ENCODE results near the gene GALNS.

Gene GALNS

DNA sequence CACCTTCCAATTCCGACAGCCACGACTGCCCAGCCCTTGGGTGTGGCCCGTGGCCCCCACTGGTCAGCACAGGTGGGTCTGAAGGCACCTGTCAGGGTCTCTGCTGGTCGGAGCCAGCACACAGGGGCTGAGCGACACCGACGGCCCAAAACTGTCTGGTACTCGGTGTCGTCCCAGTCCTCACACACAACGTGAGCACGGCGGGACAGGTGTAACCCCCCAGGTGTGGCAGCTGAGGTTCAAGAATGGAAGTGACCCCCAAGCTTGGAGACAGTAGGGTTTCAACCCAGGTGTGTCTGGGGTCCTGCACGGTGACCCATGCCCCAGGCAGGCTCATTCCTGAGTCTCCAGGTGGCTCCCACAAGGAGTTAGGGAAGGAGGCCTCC lies 1.0 kb downstream of the GALNS start:
- DNase-seq (ENCODE audit: low read depth), result no peak
- TF ChIP-seq, protein P1, sequence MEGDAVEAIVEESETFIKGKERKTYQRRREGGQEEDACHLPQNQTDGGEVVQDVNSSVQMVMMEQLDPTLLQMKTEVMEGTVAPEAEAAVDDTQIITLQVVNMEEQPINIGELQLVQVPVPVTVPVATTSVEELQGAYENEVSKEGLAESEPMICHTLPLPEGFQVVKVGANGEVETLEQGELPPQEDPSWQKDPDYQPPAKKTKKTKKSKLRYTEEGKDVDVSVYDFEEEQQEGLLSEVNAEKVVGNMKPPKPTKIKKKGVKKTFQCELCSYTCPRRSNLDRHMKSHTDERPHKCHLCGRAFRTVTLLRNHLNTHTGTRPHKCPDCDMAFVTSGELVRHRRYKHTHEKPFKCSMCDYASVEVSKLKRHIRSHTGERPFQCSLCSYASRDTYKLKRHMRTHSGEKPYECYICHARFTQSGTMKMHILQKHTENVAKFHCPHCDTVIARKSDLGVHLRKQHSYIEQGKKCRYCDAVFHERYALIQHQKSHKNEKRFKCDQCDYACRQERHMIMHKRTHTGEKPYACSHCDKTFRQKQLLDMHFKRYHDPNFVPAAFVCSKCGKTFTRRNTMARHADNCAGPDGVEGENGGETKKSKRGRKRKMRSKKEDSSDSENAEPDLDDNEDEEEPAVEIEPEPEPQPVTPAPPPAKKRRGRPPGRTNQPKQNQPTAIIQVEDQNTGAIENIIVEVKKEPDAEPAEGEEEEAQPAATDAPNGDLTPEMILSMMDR (IDR thresholded peaks at IDR 0.05; ENCODE audit: insufficient read depth, low read depth, low read length, missing control alignments), result no peak
- peak overlapping the region; percentile 50; the same call in 1 of the 2 replicates for H3K4me3 ChIP-seq (ENCODE audit: low read depth, low read length)

DNA sequence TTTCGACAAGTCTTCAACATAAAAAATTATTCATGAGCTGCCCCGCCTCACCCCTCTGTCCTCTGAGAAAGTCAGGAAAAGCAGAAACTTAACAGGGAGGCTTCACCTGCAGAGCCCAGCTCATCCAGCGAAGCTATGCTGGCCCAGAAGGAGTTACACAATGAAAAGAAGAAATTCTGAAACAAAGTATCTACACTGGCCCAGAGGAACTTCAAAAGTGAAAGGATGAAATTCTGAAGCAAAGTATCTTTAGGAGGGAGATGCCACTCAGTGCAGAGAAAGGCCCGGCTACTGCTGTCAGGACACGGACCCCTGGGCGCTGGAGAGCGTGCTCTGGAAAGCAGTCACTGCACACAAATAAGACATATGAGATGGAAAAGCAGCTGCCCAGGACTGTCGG lies 1.6 kb downstream of the GALNS start:
- no peak for DNase-seq (ENCODE audit: low read depth)
- H3K4me3 ChIP-seq (ENCODE audit: low read depth, low read length), result no peak overlapping the region
- TF ChIP-seq, protein P1 (IDR thresholded peaks at IDR 0.05; ENCODE audit: insufficient read depth, low read depth, low read length, missing control alignments), result no peak

DNA sequence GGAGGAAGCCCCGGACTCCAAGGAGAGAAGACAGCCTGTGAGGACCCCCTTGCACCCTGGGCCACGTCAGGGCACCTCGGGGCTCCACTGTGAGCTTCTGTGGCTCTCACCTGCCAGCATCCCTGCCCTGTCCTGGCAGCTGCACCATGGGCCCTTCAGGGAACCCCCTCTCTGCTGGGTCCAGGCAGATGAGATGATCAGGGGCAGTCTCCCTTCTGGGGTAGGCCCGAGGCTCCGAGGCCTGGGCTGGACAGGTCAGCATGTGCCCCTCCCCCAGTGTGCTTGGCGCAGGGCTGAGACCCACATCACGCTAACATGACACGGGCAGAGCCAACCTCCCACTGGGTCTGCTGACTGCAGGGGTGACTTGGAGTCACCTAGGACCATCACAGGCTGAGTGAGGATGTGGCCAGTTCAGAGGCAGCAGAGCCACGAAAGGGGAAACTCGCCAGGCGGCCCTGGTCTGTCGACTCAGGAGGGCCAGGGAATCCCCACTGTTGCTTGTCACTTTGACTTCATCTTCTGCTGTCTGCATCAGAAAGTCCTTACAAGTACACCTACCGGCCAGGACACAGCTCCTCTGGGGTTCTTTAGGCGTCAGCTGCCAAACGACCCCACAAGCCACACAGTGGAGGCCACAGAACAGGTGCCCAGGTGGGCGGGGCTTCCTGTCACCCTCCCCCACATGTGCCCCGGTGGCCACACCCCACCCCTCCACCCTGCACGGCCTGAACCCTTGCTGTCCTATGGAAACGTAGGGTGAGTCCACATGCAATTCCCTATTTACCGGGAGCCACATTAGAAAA lies 2.2 kb downstream of the GALNS start:
- H3K4me3 ChIP-seq (ENCODE audit: low read depth, low read length), result no peak overlapping the region
- peak; percentile 58 for DNase-seq (ENCODE audit: low read depth)
- TF ChIP-seq, protein P1 (IDR thresholded peaks at IDR 0.05; ENCODE audit: insufficient read depth, low read depth, low read length, missing control alignments), result no peak

DNA sequence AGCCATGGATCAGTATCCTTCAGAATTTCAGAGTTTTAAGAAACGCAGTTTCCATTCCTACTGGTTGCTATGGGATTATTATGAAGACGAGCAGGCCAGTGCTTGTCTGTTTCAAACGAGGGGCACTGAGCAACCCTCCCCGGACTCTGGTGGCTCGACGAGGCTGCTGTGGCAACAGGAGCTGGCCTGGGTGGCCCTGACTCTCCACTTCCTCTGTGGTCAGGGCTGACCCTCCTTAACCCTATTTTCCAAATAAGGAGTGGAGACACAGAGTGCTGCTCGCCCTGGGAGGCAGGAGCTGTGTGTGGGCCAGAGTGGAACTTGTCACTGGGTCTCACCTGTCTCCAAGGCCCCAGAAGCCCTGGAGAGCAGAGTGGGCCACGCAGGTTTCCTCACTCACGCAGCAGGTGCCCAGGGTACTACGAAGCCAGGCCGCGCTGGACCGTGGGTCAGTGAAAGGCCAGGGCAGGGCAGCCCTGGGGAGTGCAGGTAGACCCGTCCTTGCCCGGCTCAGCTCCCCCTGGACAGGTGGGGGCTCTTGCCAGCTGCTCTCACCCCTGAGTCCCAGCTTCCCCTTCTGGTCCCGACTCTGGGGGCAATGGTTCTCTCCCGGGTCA lies 3.3 kb downstream of the GALNS start:
- no peak for DNase-seq (ENCODE audit: low read depth)
- no peak overlapping the region for H3K4me3 ChIP-seq (ENCODE audit: low read depth, low read length)
- TF ChIP-seq, protein P1 (IDR thresholded peaks at IDR 0.05; ENCODE audit: insufficient read depth, low read depth, low read length, missing control alignments), result no peak

DNA sequence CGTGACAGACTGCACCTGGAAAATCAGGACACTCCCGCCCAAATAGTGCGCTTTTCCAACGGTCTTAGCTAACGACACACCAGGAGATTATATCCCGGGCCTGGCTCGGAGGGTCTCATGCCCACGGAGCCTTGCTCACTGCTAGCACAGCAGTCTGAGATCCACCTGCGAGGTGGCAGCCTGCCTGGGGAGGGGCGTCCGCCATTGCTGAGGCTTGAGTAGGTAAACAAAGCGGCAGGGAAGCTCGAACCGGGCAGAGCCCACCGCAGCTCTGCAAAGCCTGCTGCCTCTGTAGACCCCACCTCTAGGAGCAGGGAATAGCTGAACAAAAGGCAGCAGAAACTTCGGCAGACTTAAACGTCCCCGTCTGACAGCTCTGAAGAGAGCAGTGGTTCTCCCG lies 5.1 kb downstream of the GALNS start:
- no peak overlapping the region for H3K4me3 ChIP-seq (ENCODE audit: low read depth, low read length)
- DNase-seq (ENCODE audit: low read depth), result no peak
- TF ChIP-seq, protein P1 (IDR thresholded peaks at IDR 0.05; ENCODE audit: insufficient read depth, low read depth, low read length, missing control alignments), result no peak

DNA sequence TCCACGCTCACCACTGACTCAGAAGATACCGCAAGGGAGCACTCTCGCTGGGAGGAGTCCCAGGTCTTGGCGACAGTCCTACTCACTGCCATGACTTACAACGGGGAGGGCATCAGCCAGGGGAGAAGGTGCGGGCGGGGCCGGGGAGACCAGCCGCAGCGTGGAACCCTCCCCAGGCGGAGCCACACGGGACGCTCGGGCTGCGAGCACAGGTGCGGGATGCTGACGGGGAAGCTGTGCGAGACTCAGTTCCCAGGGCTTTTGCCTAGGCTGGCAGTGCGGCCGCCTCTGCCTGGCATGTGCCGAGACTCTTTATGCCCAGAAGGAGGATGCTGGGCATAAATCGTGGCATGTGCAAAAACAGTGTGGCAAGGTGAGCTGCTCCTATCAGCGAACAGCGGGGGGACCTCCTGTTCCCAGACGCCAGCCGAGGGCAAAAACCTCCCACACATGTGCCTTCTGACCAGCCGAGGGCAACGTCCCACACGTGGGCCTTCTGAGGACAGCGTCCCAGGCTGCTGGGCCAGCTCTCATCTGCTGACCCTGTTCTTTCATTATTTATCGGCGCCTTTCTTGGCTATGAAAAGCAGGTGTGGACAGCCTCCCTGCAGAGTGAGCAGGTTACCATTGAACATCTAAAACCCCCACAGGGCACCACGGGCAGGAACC lies 6.1 kb downstream of the GALNS start:
- H3K4me3 ChIP-seq (ENCODE audit: low read depth, low read length), result no peak overlapping the region
- TF ChIP-seq, protein P1 (IDR thresholded peaks at IDR 0.05; ENCODE audit: insufficient read depth, low read depth, low read length, missing control alignments), result no peak
- no peak for DNase-seq (ENCODE audit: low read depth)
